HEK293 (cell line): Measurements from ENCODE around the gene DAAM2.
A peak's percentile ranks its signal among the peaks of the same experiment; 100 is the strongest.

ENCODE experiments used
- CTCF ChIA-PET: fragments of 350-600 bp; formaldehyde crosslinking; extraction: SDS; loops from one replicate; lab custom pipeline; 2021; ENCODE audit warnings: antibody characterized with exemption; lab: Yijun Ruan, JAX
- POLR2A ChIA-PET: fragments of 300-600 bp; formaldehyde crosslinking; extraction: SDS; loops from one replicate; lab custom pipeline; 2020; ENCODE audit warnings: antibody characterized with exemption, inconsistent platforms; lab: Yijun Ruan, JAX
- H3K27ac ChIP-seq: fragments of 200-500 bp; sonication (Bioruptor generic); 2 replicates; pipeline ENCODE4 v1.5.1; 2014; ENCODE audit warnings: low read depth, low read length, control low read depth, inconsistent platforms; ENCODE audit errors: extremely low read depth
- H3K36me3 ChIP-seq, 2 experiments: fragments of 200-500 bp in 1 of 2; sonication (Bioruptor generic) in 1 of 2; 1 replicate in 1 of 2; 2 replicates in 1 of 2; pipeline ENCODE4 v1.5.1; 2014 to 2017; ENCODE audit warnings: inconsistent platforms in 2 of 2, low read length in 2 of 2; ENCODE audit not compliant: control insufficient read depth in 2 of 2, insufficient read depth in 1 of 2
- H3K4me1 ChIP-seq: fragments of 200-500 bp; sonication (Bioruptor generic); 2 replicates; pipeline ENCODE4 v1.5.1; 2014; ENCODE audit warnings: mild to moderate bottlenecking, low read length, inconsistent platforms; ENCODE audit not compliant: control insufficient read depth, insufficient read depth
- H3K4me3 ChIP-seq: 2 replicates; pipeline ENCODE4 v1.5.1; 2011; ENCODE audit warnings: low read depth, mild to moderate bottlenecking, control low read depth, low read length, moderate library complexity
- H3K9me3 ChIP-seq: fragments of 200-500 bp; sonication (Bioruptor generic); 2 replicates; pipeline ENCODE4 v1.5.1; 2014; ENCODE audit warnings: low read depth, low read length, inconsistent platforms; ENCODE audit not compliant: control insufficient read depth, insufficient read depth
- GLIS2 ChIP-seq: fragments of 450-650 bp; formaldehyde crosslinking; IDR thresholded peaks from 2 replicates; pipeline ENCODE4 v1.5.1; 2016; ENCODE audit warnings: missing biosample characterization, missing genetic modification characterization
- HOXA7 ChIP-seq: sonication (generic); formaldehyde crosslinking; IDR thresholded peaks from 2 replicates; pipeline ENCODE4 v1.8.1; 2022; ENCODE audit warnings: missing genetic modification reagents, borderline replicate concordance
- OSR2 ChIP-seq: fragments of 450-650 bp; formaldehyde crosslinking; IDR thresholded peaks from 2 replicates; pipeline ENCODE4 v1.5.1; 2016; ENCODE audit warnings: missing biosample characterization, missing genetic modification characterization
- PRDM10 ChIP-seq: fragments of 450-650 bp; formaldehyde crosslinking; IDR thresholded peaks from 2 replicates; pipeline ENCODE4 v1.5.1; 2016; ENCODE audit warnings: missing biosample characterization, missing genetic modification characterization
- RBAK ChIP-seq: fragments of 450-650 bp; formaldehyde crosslinking; IDR thresholded peaks from 2 replicates; pipeline ENCODE4 v1.5.1; 2016; ENCODE audit warnings: missing biosample characterization, missing genetic modification characterization
- SP7 ChIP-seq: fragments of 450-650 bp; formaldehyde crosslinking; IDR thresholded peaks from 2 replicates; pipeline ENCODE4 v1.5.1; 2016; ENCODE audit warnings: missing biosample characterization, missing genetic modification characterization
- ZBTB20 ChIP-seq: fragments of 450-650 bp; formaldehyde crosslinking; IDR thresholded peaks from 2 replicates; pipeline ENCODE4 v1.5.1; 2016; ENCODE audit warnings: missing biosample characterization, missing genetic modification characterization
- ZBTB49 ChIP-seq: fragments of 450-650 bp; formaldehyde crosslinking; IDR thresholded peaks from 2 replicates; pipeline ENCODE4 v1.5.1; 2016; ENCODE audit warnings: missing biosample characterization, missing genetic modification characterization, low read depth
- ZBTB8A ChIP-seq: fragments of 450-650 bp; formaldehyde crosslinking; IDR thresholded peaks from 2 replicates; pipeline ENCODE4 v1.5.1; 2016; ENCODE audit warnings: missing biosample characterization, missing genetic modification characterization
- ZFHX2 ChIP-seq: fragments of 450-650 bp; formaldehyde crosslinking; conservative IDR thresholded peaks from 2 replicates; pipeline ENCODE4 v1.5.1; 2016; ENCODE audit warnings: missing biosample characterization, missing genetic modification characterization
- ZIC2 ChIP-seq: fragments of 450-650 bp; formaldehyde crosslinking; IDR thresholded peaks from 2 replicates; pipeline ENCODE4 v1.5.1; 2016; ENCODE audit warnings: missing biosample characterization, missing genetic modification characterization
- ZNF174 ChIP-seq: fragments of 450-650 bp; formaldehyde crosslinking; IDR thresholded peaks from 2 replicates; pipeline ENCODE4 v1.5.0; 2017; ENCODE audit warnings: missing biosample characterization, mild to moderate bottlenecking, missing genetic modification characterization
- ZNF175 ChIP-seq: fragments of 450-650 bp; formaldehyde crosslinking; IDR thresholded peaks from 2 replicates; pipeline ENCODE4 v1.5.1; 2016; ENCODE audit warnings: missing biosample characterization, missing genetic modification characterization
- ZNF324 ChIP-seq: fragments of 450-650 bp; formaldehyde crosslinking; IDR thresholded peaks from 2 replicates; pipeline ENCODE4 v1.5.1; 2016; ENCODE audit warnings: missing biosample characterization, missing genetic modification characterization
- ZNF560 ChIP-seq: fragments of 450-650 bp; formaldehyde crosslinking; IDR thresholded peaks from 2 replicates; pipeline ENCODE4 v1.5.1; 2017; ENCODE audit warnings: missing biosample characterization, missing genetic modification characterization, borderline replicate concordance
- ZNF585B ChIP-seq: fragments of 450-650 bp; formaldehyde crosslinking; IDR thresholded peaks from 2 replicates; pipeline ENCODE4 v1.5.1; 2016; ENCODE audit warnings: missing biosample characterization, missing genetic modification characterization
- ZNF660 ChIP-seq: fragments of 450-650 bp; IDR thresholded peaks from 2 replicates; pipeline ENCODE4 v1.5.1; 2018; ENCODE audit warnings: missing biosample characterization, mild to moderate bottlenecking, missing genetic modification characterization
- ZNF664 ChIP-seq: fragments of 450-650 bp; formaldehyde crosslinking; IDR thresholded peaks from 2 replicates; pipeline ENCODE4 v1.5.1; 2016; ENCODE audit warnings: missing biosample characterization, missing genetic modification characterization
- ZSCAN4 ChIP-seq: fragments of 450-650 bp; formaldehyde crosslinking; IDR thresholded peaks from 2 replicates; pipeline ENCODE4 v1.5.1; 2017; ENCODE audit warnings: missing biosample characterization, missing genetic modification characterization

DAAM2 gene

GRCh38 chr6:39792540-39793450 lies 619 bp downstream of the DAAM2 start:
- ChIA-PET CTCF (interaction anchor here (0.6 to 0.7 kb wide), 2 partner anchors 73 to 243 kb away, joined by 3 to 4 read pairs; no protein-coding TSS in a partner anchor), POLR2A (no interaction called here)
- Histone ChIP-seq H3K36me3 (no peaks in the 10 kb centered on the region), H3K27ac (peak overlapping the region; percentile 54; the same call in 1 of the 2 replicates), H3K4me3 (peak overlapping the region; percentile 51), H3K9me3 (no peaks in the 10 kb centered on the region), H3K4me1 (0 out of 2 replicates have a peak, but pooled peaks cover 6% of the 10 kb centered on the region)
- TF ChIP-seq ZFHX2 (tag by site-specific recombination) (no peak), ZNF174 (tag by site-specific recombination) (no peak), ZBTB8A (tag by site-specific recombination) (0 out of 2 replicates have a peak, but pooled peaks have one; percentile 47), ZBTB49 (tag by site-specific recombination) (no peak), GLIS2 (tag by site-specific recombination) (no peak; the same call in 1 of the 2 replicates), ZNF660 (tag by site-specific recombination) (peak; percentile 9; the same call in 1 of the 2 replicates), SP7 (tag by site-specific recombination) (no peak), ZSCAN4 (tag by site-specific recombination) (no peak), ZBTB20 (0 out of 2 replicates have a peak, but pooled peaks have one; percentile 3), ZNF560 (tag by site-specific recombination) (no peak), RBAK (no peak), ZIC2 (tag by site-specific recombination) (peak; percentile 82)

- POLR2A ChIA-PET = no interaction called here
- peaks cover 0 to under 1% of the 10 kb centered on the region in 2 experiments; a peak in 1 of 3 replicates for H3K36me3 ChIP-seq
- CTCF ChIA-PET = no interaction called here
- H3K27ac ChIP-seq = no peak overlapping the region
- H3K9me3 ChIP-seq = no peaks in the 10 kb centered on the region
- 0 out of 2 replicates have a peak, but pooled peaks cover 6% of the 10 kb centered on the region for H3K4me1 ChIP-seq
- TF ChIP-seq ZNF585B (tag by site-specific recombination) (no peak), ZBTB8A (tag by site-specific recombination) (no peak), ZNF175 (tag by site-specific recombination) (no peak), PRDM10 (tag by site-specific recombination) (no peak), ZNF324 (no peak), OSR2 (tag by site-specific recombination) (no peak), ZNF664 (tag by site-specific recombination) (no peak), HOXA7 (CRISPR knock-in tag) (no peak)
- no peak overlapping the region for H3K4me3 ChIP-seq
Observed at GRCh38 chr6:39793516-39793915, 1.3 kb downstream of the DAAM2 start.
